Sigmoid colon (tissue), 3 donors: Measurements from ENCODE around the gene STYXL2.

Experiments
- CTCF ChIP-seq, 4 experiments: fragments of 450-650 bp in 3 of 4; fragments of 200-600 bp in 1 of 4; IDR thresholded peaks; one replicate each; pipeline ENCODE4 v1.5.1; 2016 to 2019; ENCODE audit warnings: antibody characterized with exemption in 4 of 4, mild to moderate bottlenecking in 3 of 4, moderate library complexity in 2 of 4
- POLR2A ChIP-seq, 2 donors: fragments of 450-650 bp; IDR thresholded peaks; one replicate each; pipeline ENCODE4 v1.6.1; 2016; ENCODE audit warnings: antibody characterized with exemption in 2 of 2, mild to moderate bottlenecking in 2 of 2, moderate library complexity in 2 of 2

GRCh38 chr1:167086033-167086432 is 7.8 kb upstream of the STYXL2 start:
- TF ChIP-seq CTCF (IDR thresholded peaks at IDR 0.05) (no peak), POLR2A (IDR thresholded peaks at IDR 0.05) (no peak)
